Left cardiac atrium (tissue), 4 donors: ENCODE data around the gene MRPL4. TPM values are rescaled to one million over a fixed set of nuclear protein-coding genes. Genes with fewer than 3 reads are reported as not detected.

Experiments used
- ATAC-seq, 2 donors: fragments of 200-7000 bp; cut with Tn5 transposase; one replicate each; pipeline ENCODE4 v1.9.1; 2020; ENCODE audit warnings: mild to moderate bottlenecking in 2 of 2, moderate library complexity in 2 of 2
- DNase-seq: peaks from one replicate; pipeline ENCODE4 v3.0.0-alpha.2; 2020
- intact Hi-C, 2 donors: fragments of 100-400 bp; cut with DNase I; formaldehyde crosslinking; loops; one replicate each; pipeline versions ENCODE4 v1.14.1 to v1.15.1; 2022 to 2023
- microRNA-seq, 2 donors: library from miRNA; unstranded; fragments of <30 nt; microRNA quantifications; one replicate each; pipeline ENCODE4 v1.2.0, GENCODE V29; 2020
- total RNA-seq, 2 donors: library from RNA; stranded (reverse); fragmentation: NEBNext Ultra II Directional; extraction: Animal tissue kit (Norgen Biotek cat#: 25700); gene quantifications; one replicate each; pipeline ENCODE4 v1.2.1, GENCODE V29; 2021
- donor health status: DM: no; HTN: yes; CAD: no.
- donor health status: DM: no; HTN: yes; CAD: no; lungs with severe emphysema.
- donor health status: DM: yes; HTN: yes; CAD: no.
- donor health status: Dilated cardiomyopathy.

MRPL4 gene
- total RNA-seq, 2 donors from 2014 or later, result 60.2 to 68.5 TPM

- intact Hi-C loops, result no loop called here
- DNase-seq (no peak), ATAC-seq (no peak)
These were observed 41.8 kb downstream of the MRPL4 start for GRCh38 chr19:10293637-10294367.

DNA sequence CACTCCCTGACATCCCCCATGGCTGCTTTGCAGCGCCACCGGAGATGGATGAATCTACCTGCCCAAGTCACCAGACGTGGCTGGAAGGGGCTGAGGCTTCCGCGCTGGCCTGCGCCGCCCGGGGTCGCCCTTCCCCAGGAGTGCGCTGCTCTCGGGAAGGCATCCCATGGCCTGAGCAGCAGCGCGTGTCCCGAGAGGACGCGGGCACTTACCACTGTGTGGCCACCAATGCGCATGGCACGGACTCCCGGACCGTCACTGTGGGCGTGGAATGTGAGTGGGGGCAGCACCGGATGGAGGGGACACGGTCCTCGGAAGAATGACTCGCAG is 42.3 kb downstream of the MRPL4 start:
- DNase-seq (no peak), ATAC-seq (no peak)
- intact Hi-C loops, result no loop called here

GRCh38 chr19:10295305-10295846 is 43.4 kb downstream of the MRPL4 start:
- ATAC-seq (no peak), DNase-seq (no peak)
- intact Hi-C loops, result no loop called here

GRCh38 chr19:10295847-10296591 is 44.0 kb downstream of the MRPL4 start:
- DNase-seq (no peak), ATAC-seq (no peak)
- intact Hi-C loops, result no loop called here

DNA sequence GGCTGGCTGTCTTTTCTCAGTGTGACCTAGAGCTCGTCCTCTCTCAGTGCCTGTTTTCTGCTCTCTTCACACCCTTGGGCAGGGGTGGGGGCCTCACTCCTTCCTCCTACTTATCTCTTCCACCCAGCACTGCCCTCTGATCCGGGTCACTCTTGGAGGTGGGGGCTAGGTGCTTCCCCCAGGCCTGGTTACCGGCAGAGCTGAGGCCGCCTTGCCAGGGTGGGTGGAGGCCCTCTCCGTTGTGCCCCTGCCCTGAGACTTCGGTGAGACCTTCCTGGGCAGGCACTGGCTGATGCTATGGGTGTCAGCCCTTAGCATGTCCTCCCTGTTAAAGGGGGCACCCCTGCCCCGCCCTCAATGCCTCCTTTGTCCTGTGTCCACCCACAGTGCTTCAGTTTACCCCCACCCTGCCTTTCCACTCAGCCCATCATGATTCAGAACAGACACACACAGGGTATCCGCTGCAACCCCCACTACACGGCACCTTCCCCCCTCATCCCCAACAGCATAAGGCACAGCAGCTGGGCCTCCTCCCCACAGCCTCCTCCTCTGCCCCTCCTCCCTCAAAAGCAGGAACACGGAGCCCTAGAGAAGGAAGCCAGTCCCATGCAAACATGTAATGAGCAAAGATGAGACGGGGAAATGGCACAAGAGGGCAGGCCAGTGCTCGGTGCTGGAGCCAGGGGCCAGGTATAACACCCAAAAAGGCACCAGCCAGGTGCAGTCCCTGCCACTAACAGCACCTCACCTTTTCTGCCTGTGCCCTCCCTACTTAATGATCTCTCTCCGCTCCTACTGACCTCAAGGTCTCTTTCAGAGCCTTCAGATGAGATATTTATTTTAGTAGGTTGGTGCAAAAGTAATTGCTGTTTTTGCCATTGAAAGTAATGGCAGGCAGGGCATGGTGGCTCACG is 47.8 kb downstream of the MRPL4 start:
- DNase-seq (no peak), ATAC-seq (peak in 1 of 2 donors; percentile 21)
- intact Hi-C loops, result no loop called here

DNA sequence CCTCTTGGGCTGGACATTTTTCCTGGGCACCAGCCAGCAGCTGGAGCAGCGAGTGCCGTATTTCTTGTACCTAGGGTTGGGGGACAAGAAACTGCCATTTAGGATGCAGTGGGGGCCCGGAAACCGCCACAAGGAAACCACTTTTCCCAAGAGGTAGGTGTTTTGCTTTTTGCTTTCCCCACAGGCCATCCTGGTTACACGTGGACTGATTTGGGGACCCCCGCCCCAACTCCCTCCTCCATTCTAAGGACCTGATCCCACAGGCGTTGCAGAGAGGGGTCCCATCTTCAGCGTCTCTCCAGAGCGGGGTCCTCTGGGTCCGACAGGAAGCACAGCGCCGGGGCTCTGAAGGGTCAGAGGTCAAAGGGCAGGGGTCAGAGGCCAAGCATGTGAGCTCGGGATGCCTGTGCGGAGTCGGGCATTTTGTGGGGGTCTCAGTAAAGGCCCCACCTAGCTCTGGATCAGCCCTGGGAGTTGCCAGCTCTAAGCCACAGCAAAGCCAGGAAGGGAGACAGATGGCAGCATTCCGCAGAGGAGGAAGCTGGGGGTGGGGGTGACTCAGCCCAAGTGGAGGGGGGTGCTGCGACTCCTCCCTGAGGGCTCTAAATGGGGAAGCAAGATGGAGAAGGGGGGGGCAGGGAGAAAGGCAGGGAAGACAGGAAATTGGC is 53.3 kb downstream of the MRPL4 start:
- ATAC-seq, result peak; percentile 38 to 40
- intact Hi-C loops, result no loop called here
- DNase-seq, result no peak

DNA sequence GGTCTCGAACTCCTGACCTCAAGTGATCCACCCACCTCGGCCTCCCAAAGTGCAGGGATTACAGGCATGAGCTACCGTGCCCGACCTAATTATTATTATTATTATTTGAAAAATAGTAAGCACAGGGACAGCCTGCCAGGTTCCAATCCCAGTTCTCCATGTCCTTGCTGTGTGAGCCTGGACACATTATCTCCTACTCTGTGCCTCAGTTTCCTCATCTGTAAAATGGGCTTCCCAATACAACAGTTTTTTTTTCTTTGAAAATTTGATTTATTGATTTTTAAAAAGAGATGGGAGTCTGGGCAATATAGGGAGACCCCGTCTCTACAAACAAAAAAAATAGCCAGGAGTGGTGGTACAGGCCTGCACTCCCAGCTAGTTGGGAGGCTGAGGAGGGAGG is 54.3 kb downstream of the MRPL4 start:
- no peak for DNase-seq
- intact Hi-C loops, result no loop called here
- no peak for ATAC-seq

DNA sequence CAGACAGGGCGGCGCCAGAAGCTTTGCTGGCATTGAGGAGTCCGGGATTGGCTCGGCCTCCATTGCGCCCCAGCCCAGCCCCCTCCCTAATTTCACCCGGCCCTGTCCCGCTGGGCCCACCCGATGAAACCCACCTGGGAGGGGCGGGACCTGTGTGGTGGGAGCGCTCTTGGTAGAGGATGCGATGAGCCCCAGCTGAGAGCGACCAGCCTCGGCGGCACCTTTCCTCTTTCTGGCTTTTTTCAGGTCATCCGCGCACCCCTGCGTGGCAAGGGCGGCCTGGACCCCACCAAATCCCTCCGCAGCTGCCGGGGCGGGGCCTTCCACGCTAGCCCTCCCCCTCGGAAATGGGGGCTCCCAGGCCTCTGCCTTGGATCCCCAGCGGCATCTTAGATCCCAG is 57.4 kb downstream of the MRPL4 start, which contains the start of gene ZGLP1:
ZGLP1 (minus strand) TSS at position 393 of the 400 bp plus-strand sequence.
- intact Hi-C loops, result no loop called here
- no peak for ATAC-seq
- no peak for DNase-seq

Small RNA genes lying within 50 kb of the gene (microRNA-seq; reads per million reads assigned to microRNA genes)
- gene MIR4322, result 0 reads per million in 2 donors

Other genes with a start within 250 kb of the MRPL4 start
- 10 to 100 TPM; 16.4 to 23.9 TPM for gene COL5A3, start 241.7 kb upstream of the MRPL4 start, total RNA-seq
- not detected for gene RDH8, start 238.7 kb upstream of the MRPL4 start, total RNA-seq
- gene SHFL, start 165.9 kb upstream of the MRPL4 start, total RNA-seq, result 10 to 100 TPM; 11.4 to 18.7 TPM
- gene ANGPTL6, start 149.5 kb upstream of the MRPL4 start, total RNA-seq, result under 1 TPM in 1 of 2 donors, not detected in 1; 0.24 TPM
- gene PPAN, start 145.9 kb upstream of the MRPL4 start, total RNA-seq, result 10 to 100 TPM; 23.6 to 38.9 TPM
- gene P2RY11, start 140.5 kb upstream of the MRPL4 start, total RNA-seq, result 10 to 100 TPM in 1 of 2 donors, 1 to 10 TPM in 1; 3.8 to 13.2 TPM
- gene EIF3G, start 132.3 kb upstream of the MRPL4 start, total RNA-seq, result 100 to 1,000 TPM; 136 to 148 TPM
- gene DNMT1, start 57.3 kb upstream of the MRPL4 start, total RNA-seq, result 10 to 100 TPM; 32.7 to 34.9 TPM
- gene S1PR2, start 20.9 kb upstream of the MRPL4 start, total RNA-seq, result 10 to 100 TPM in 1 of 2 donors, 1 to 10 TPM in 1; 7.9 to 13.6 TPM
- gene ICAM1, start 18.9 kb downstream of the MRPL4 start, total RNA-seq, result 10 to 100 TPM; 12.0 to 28.5 TPM
- under 1 TPM; 0.42 to 0.85 TPM for gene ICAM4, start 34.7 kb downstream of the MRPL4 start, total RNA-seq
- under 1 TPM; 0.71 to 0.86 TPM for gene ICAM5, start 37.7 kb downstream of the MRPL4 start, total RNA-seq
- 1 to 10 TPM; 1.5 to 1.8 TPM for gene ZGLP1, start 57.6 kb downstream of the MRPL4 start, total RNA-seq
- gene FDX2, start 63.8 kb downstream of the MRPL4 start, total RNA-seq, result 10 to 100 TPM; 14.1 to 18.2 TPM
- gene RAVER1, start 81.3 kb downstream of the MRPL4 start, total RNA-seq, result 10 to 100 TPM; 14.0 to 19.3 TPM
- 10 to 100 TPM; 23.4 to 25.3 TPM for gene ICAM3, start 87.4 kb downstream of the MRPL4 start, total RNA-seq
- gene TYK2, start 128.4 kb downstream of the MRPL4 start, total RNA-seq, result 10 to 100 TPM; 57.3 to 59.3 TPM
- 100 to 1,000 TPM; 130 to 156 TPM for gene CDC37, start 151.3 kb downstream of the MRPL4 start, total RNA-seq
- 10 to 100 TPM; 13.5 to 13.7 TPM for gene PDE4A, start 168.3 kb downstream of the MRPL4 start, total RNA-seq